Measurements from ENCODE around the gene RBM44. TPM values are rescaled to one million over a fixed set of nuclear protein-coding genes. Genes with fewer than 3 reads are reported as not detected.

The RBM44 gene
- total RNA-seq, 1 experiment from 2014 or later = 1.0 TPM

DNA sequence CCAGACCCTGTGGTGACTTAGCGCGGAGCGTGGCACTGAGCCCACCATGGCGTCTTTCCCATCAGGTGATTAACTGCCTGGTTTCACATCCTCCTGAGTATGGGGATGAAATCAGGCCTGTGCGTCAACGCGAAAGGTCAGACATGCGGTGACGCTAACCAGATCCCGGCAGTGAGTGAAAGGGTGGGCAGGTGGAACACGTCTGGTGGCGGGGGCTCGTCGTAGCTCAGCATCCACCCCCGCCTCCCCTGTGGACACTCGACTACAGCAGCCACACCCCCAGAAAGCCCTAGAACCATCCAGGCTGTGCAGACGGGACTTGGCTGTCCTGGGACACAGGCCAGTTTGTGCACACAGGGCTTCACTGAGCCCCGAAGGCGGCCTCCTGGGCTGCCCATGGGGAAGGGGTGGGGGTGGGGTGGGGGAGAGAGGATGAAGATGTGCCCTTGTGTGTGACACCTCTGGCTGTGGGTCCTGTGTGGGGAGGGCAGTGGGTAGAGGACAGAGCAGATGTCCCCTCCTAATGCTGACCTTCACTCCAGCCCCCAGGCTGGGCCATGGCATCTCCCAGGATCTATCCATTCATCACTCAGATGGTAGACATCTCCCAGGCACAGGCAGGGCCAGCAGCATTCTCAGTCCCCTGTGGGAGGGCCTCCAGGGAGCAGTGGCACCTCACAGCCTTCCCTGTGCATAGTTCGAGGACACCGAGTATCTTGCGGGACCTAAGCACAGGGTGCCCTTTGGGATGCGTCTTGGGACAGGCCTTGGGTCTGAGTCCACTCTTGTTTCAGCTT, 88.3 kb downstream of the RBM44 start:
- Mint-ChIP-seq H3K27me3 (ENCODE audit: unreplicated experiment) (no peaks in the 10 kb centered on the region), H3K4me1 (ENCODE audit: low read depth, unreplicated experiment) (no peaks in the 10 kb centered on the region), H3K9me3 (ENCODE audit: low read depth, unreplicated experiment) (no peaks in the 10 kb centered on the region), H3K36me3 (ENCODE audit: insufficient read depth, unreplicated experiment) (no peaks in the 10 kb centered on the region), H3K27ac (ENCODE audit: unreplicated experiment) (no peak overlapping the region), H3K4me3 (ENCODE audit: low read depth, unreplicated experiment) (no peak overlapping the region)
- intact Hi-C loops (cut with micrococcal nuclease; ENCODE audit: unreplicated experiment) = no loop called here
- no TSS peak for BruUV-seq (replicated peaks)
- CTCF ChIA-PET = interaction anchor here (1.0 kb wide), 1 partner anchor 24 kb away, joined by 3 read pairs; no protein-coding TSS in a partner anchor
- TF ChIP-seq, protein P1, sequence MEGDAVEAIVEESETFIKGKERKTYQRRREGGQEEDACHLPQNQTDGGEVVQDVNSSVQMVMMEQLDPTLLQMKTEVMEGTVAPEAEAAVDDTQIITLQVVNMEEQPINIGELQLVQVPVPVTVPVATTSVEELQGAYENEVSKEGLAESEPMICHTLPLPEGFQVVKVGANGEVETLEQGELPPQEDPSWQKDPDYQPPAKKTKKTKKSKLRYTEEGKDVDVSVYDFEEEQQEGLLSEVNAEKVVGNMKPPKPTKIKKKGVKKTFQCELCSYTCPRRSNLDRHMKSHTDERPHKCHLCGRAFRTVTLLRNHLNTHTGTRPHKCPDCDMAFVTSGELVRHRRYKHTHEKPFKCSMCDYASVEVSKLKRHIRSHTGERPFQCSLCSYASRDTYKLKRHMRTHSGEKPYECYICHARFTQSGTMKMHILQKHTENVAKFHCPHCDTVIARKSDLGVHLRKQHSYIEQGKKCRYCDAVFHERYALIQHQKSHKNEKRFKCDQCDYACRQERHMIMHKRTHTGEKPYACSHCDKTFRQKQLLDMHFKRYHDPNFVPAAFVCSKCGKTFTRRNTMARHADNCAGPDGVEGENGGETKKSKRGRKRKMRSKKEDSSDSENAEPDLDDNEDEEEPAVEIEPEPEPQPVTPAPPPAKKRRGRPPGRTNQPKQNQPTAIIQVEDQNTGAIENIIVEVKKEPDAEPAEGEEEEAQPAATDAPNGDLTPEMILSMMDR (IDR thresholded peaks at IDR 0.05; ENCODE audit: unreplicated experiment) = no peak
- no peak for DNase-seq

DNA sequence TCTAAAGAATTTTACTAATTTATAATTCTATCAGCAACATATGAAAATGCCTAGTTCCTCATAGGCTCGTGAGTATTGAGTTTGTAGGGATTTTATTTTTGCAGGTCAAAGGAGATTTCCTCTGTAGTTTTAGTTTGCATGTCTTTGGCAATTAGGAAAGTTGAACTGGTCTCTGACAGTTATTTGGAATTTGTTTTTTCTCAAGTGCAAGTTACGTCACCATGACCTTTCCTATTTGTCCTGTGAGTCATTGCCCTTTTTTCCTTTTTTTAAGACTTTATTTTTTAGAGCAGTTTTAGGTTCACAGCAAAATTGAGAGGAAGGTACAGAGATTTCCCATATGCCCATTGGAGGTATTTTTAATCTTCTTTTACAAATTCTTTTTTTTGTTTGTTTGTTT, 89.8 kb downstream of the RBM44 start:
- intact Hi-C loops (cut with micrococcal nuclease; ENCODE audit: unreplicated experiment) = no loop called here
- no TSS peak for BruUV-seq (replicated peaks)
- CTCF ChIA-PET = no interaction called here
- H3K36me3 Mint-ChIP-seq (ENCODE audit: insufficient read depth, unreplicated experiment) = no peaks in the 10 kb centered on the region
- no peaks in the 10 kb centered on the region for H3K27me3 Mint-ChIP-seq (ENCODE audit: unreplicated experiment)
- no peaks in the 10 kb centered on the region for H3K4me1 Mint-ChIP-seq (ENCODE audit: low read depth, unreplicated experiment)
- TF ChIP-seq, protein P1 (IDR thresholded peaks at IDR 0.05; ENCODE audit: unreplicated experiment) = no peak
- H3K4me3 Mint-ChIP-seq (ENCODE audit: low read depth, unreplicated experiment) = no peak overlapping the region
- H3K27ac Mint-ChIP-seq (ENCODE audit: unreplicated experiment) = no peak overlapping the region
- no peaks in the 10 kb centered on the region for H3K9me3 Mint-ChIP-seq (ENCODE audit: low read depth, unreplicated experiment)
- no peak for DNase-seq

DNA sequence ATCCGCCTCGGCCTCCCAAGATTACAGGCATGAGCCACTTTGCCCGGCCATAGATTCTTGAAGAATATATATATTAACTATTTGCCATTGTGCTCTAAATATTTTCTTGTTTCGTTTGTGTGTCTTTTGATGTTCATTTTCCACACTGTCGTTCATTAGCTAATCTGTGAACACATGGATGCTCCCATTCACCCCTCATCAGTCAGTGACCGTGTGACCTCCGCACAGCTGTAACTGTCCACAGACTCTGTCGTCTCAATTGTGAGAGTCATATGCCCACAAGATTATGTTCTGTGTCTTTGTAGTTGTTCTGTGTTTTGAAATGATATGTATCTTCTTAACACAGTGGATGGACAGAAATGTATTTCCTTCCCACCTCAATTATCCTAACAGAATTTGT, 90.4 kb downstream of the RBM44 start:
- Mint-ChIP-seq H3K27ac (ENCODE audit: unreplicated experiment) (no peak overlapping the region), H3K9me3 (ENCODE audit: low read depth, unreplicated experiment) (no peaks in the 10 kb centered on the region), H3K36me3 (ENCODE audit: insufficient read depth, unreplicated experiment) (no peaks in the 10 kb centered on the region), H3K4me1 (ENCODE audit: low read depth, unreplicated experiment) (no peaks in the 10 kb centered on the region), H3K27me3 (ENCODE audit: unreplicated experiment) (no peaks in the 10 kb centered on the region), H3K4me3 (ENCODE audit: low read depth, unreplicated experiment) (no peak overlapping the region)
- no TSS peak for BruUV-seq (replicated peaks)
- DNase-seq = no peak
- CTCF ChIA-PET = no interaction called here
- TF ChIP-seq, protein P1 (IDR thresholded peaks at IDR 0.05; ENCODE audit: unreplicated experiment) = no peak
- intact Hi-C loops (cut with micrococcal nuclease; ENCODE audit: unreplicated experiment) = no loop called here

DNA sequence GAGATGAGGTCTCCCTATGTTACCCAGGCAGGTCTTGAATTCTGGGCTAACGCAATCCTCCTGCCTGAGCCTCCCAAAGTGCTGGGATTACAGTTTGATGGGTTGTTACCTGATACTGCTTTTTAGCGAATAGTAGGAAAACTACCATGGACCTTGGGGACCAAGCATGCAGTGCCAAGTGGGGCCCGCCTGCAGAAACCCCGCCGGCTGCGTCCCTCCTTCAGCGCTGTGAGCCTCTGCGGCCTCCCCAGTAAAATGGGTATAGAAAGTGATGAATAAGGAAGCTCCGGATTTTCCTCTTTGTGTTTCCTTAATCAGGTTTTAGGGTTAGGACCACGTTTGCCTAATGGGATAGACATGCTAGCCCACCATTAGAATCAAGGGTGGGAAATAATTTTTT, 91.2 kb downstream of the RBM44 start:
- Mint-ChIP-seq H3K27me3 (ENCODE audit: unreplicated experiment) (no peaks in the 10 kb centered on the region), H3K36me3 (ENCODE audit: insufficient read depth, unreplicated experiment) (no peaks in the 10 kb centered on the region), H3K27ac (ENCODE audit: unreplicated experiment) (no peak overlapping the region), H3K9me3 (ENCODE audit: low read depth, unreplicated experiment) (no peaks in the 10 kb centered on the region), H3K4me3 (ENCODE audit: low read depth, unreplicated experiment) (no peak overlapping the region), H3K4me1 (ENCODE audit: low read depth, unreplicated experiment) (no peaks in the 10 kb centered on the region)
- TF ChIP-seq, protein P1 (IDR thresholded peaks at IDR 0.05; ENCODE audit: unreplicated experiment) = no peak
- intact Hi-C loops (cut with micrococcal nuclease; ENCODE audit: unreplicated experiment) = no loop called here
- no peak for DNase-seq
- CTCF ChIA-PET = interaction anchor here (0.8 kb wide), 1 partner anchor 9 kb away, joined by 3 read pairs; no protein-coding TSS in a partner anchor
- BruUV-seq (replicated peaks) = no TSS peak

Other genes starting within 250 kb of the RBM44 start
- not detected in 2 replicates for gene PRLH, start 232.2 kb upstream of the RBM44 start, total RNA-seq (2022)
- 33.3 and 38.3 TPM in 2 replicates for gene RAB17, start 208.0 kb upstream of the RBM44 start, total RNA-seq (2022)
- 152 and 161 TPM in 2 replicates for gene LRRFIP1, start 171.2 kb upstream of the RBM44 start, total RNA-seq (2022)
- 9.6 and 9.8 TPM in 2 replicates for gene RAMP1, start 60.8 kb downstream of the RBM44 start, total RNA-seq (2022)
- 35.3 and 40.1 TPM in 2 replicates for gene UBE2F, start 168.2 kb downstream of the RBM44 start, total RNA-seq (2022)